HepG2 (cell line): ENCODE results near the gene PUS7. TPM values are rescaled to one million over a fixed set of nuclear protein-coding genes. Genes with fewer than 3 reads are reported as not detected.

Experiments
- ATAC-seq: fragments of 200-7000 bp; cut with Tn5 transposase; 3 replicates; pipeline ENCODE4 v1.9.1; 2020; ENCODE audit warnings: mild to moderate bottlenecking, moderate library complexity
- BruUV-seq: library from RNA; stranded (reverse); fragments of 400-500 nt; replicated peaks from 2 replicates; lab custom pipeline; 2021; lab: Mats Ljungman, UMichigan
- CTCF ChIA-PET: fragments of 300-600 bp; formaldehyde crosslinking; extraction: SDS; loops from one replicate; lab custom pipeline; 2021; ENCODE audit warnings: low total read pairs, inconsistent platforms, low intra/inter-chr PET ratio; lab: Yijun Ruan, JAX
- POLR2A ChIA-PET: fragments of 350-600 bp; sonication (Branson Sonifier 250); formaldehyde crosslinking; loops from one replicate; lab custom pipeline; 2020; ENCODE audit warnings: antibody characterized with exemption, inconsistent platforms; lab: Yijun Ruan, JAX
- DNase-seq: peaks from one replicate; pipeline ENCODE4 v3.0.0-alpha.2; 2015; ENCODE audit warnings: low spot score
- FAIRE-seq: peaks from 3 replicates; lab custom pipeline; 2011; peaks lifted over from hg19 to GRCh38; lab: Jason Lieb, UNC
- H2AFZ ChIP-seq: one replicate; pipeline ENCODE4 v1.6.1; 2011; ENCODE audit warnings: low read length, inconsistent platforms
- H3K27ac ChIP-seq: fragments of 300-600 bp; 3 replicates; pipeline ENCODE4 v1.8.0; 2011; ENCODE audit warnings: mixed run types, mild to moderate bottlenecking, mixed read lengths, low read length, inconsistent platforms; ENCODE audit not compliant: insufficient read depth; ENCODE audit errors: extremely low read length
- H3K27me3 ChIP-seq, 2 experiments: fragments of 200-600 bp in 1 of 2; 2 replicates in 1 of 2; 3 replicates in 1 of 2; pipeline versions ENCODE4 v1.6.0 to v1.8.0; 2011; ENCODE audit warnings: low read length in 2 of 2, mild to moderate bottlenecking in 2 of 2, moderate library complexity in 2 of 2, inconsistent platforms in 1 of 2; ENCODE audit not compliant: insufficient read depth in 2 of 2, control insufficient read depth in 1 of 2
- H3K36me3 ChIP-seq, 2 experiments: fragments of 200-600 bp in 1 of 2; replicated peaks in 1 of 2; 2 replicates in 1 of 2; 3 replicates in 1 of 2; pipeline versions ENCODE4 v1.5.1 to v1.8.0; 2011; ENCODE audit warnings: low read length in 2 of 2, inconsistent platforms in 1 of 2; ENCODE audit not compliant: insufficient read depth in 2 of 2, control insufficient read depth in 1 of 2
- H3K4me1 ChIP-seq: 2 replicates; pipeline ENCODE4 v1.5.1; 2012; ENCODE audit warnings: low read length, inconsistent platforms; ENCODE audit not compliant: insufficient read depth
- H3K4me2 ChIP-seq: 2 replicates; pipeline ENCODE4 v1.6.0; 2011; ENCODE audit warnings: low read depth, low read length, inconsistent platforms
- H3K4me3 ChIP-seq, 3 experiments: fragments of 200-600 bp in 1 of 3; sonication (generic), shearing (Covaris generic) in 1 of 3; replicated peaks in 1 of 3; 2 replicates each; pipeline ENCODE4 v1.5.1; 2011 to 2016; ENCODE audit warnings: low read length in 3 of 3, inconsistent platforms in 2 of 3, low read depth in 2 of 3, mild to moderate bottlenecking in 2 of 3, control low read depth in 1 of 3, mixed read lengths in 1 of 3; ENCODE audit not compliant: insufficient read depth in 1 of 3
- H3K79me2 ChIP-seq: one replicate; pipeline ENCODE4 v1.6.1; 2011; ENCODE audit warnings: low read length, inconsistent platforms; ENCODE audit not compliant: insufficient read depth
- H3K9ac ChIP-seq: 2 replicates; pipeline ENCODE4 v1.6.0; 2011; ENCODE audit warnings: mild to moderate bottlenecking, low read depth, low read length, inconsistent platforms; ENCODE audit not compliant: insufficient read depth
- H3K9me3 ChIP-seq: 2 replicates; pipeline ENCODE4 v1.5.1; 2012; ENCODE audit warnings: mild to moderate bottlenecking, low read length
- H4K20me1 ChIP-seq: 2 replicates; pipeline ENCODE4 v1.6.0; 2011; ENCODE audit warnings: inconsistent platforms, mild to moderate bottlenecking, low read length, moderate library complexity; ENCODE audit not compliant: insufficient read depth
- MIXL1 ChIP-seq: IDR thresholded peaks from 2 replicates; pipeline ENCODE4 v1.6.1; 2016
- RAD21 ChIP-seq: fragments of 450-650 bp; formaldehyde crosslinking; IDR thresholded peaks from 2 replicates; pipeline ENCODE4 v1.5.0; 2020; ENCODE audit warnings: mild to moderate bottlenecking
- SMC3 ChIP-seq: IDR thresholded peaks from 2 replicates; pipeline ENCODE4 v1.6.1; 2011; ENCODE audit warnings: low read length, improper control_type of control experiment
- STAG1 ChIP-seq: sonication (generic); formaldehyde crosslinking; IDR thresholded peaks from 2 replicates; pipeline ENCODE4 v1.4.0; 2020; ENCODE audit warnings: missing genetic modification reagents
- ZBTB26 ChIP-seq: IDR thresholded peaks from 2 replicates; pipeline ENCODE4 v1.6.1; 2016; ENCODE audit warnings: missing compliant biosample characterization, missing genetic modification reagents, borderline replicate concordance
- ZNF562 ChIP-seq: sonication (generic); formaldehyde crosslinking; IDR thresholded peaks from 2 replicates; pipeline ENCODE4 v1.8.0; 2022; ENCODE audit warnings: missing genetic modification reagents, borderline replicate concordance
- WGBS: methylation state at CpG from one replicate; pipeline ENCODE4 v1.1.6; 2017; ENCODE audit warnings: low lambda C conversion rate; 5-methylcytosine and 5-hydroxymethylcytosine counted together
- in situ Hi-C: cut with HindIII; loops from 2 replicates; pipeline ENCODE4 v1.10.0; 2017; ENCODE audit warnings: low pct_unique_long_range_greater_than_20kb; ENCODE audit not compliant: extremely low pct_ligation_motif_present
- intact Hi-C: fragments of 100-400 bp; cut with micrococcal nuclease; formaldehyde crosslinking; loops from one replicate; pipeline ENCODE4 v1.10.0; 2022; ENCODE audit not compliant: unreplicated experiment
- polyA plus RNA-seq, 8 experiments: library from polyadenylated mRNA; depleted of rRNA in 3 of 8; stranded (reverse) in 7 of 8; unstranded in 1 of 8; fragments of >200 nt; fragmentation: Illumina TruSeq in 4 of 8; extraction: Trizol in 4 of 8; gene quantifications; 2 replicates each; pipeline versions ENCODE4 v1.2.1 to v1.2.3, GENCODE V29; 2011 to 2016; ENCODE audit warnings: low read depth in 4 of 8, missing spikeins in 1 of 8, mixed read lengths in 1 of 8; ENCODE audit not compliant: insufficient read depth in 1 of 8
- total RNA-seq, 5 experiments: library from RNA; depleted of rRNA; stranded (reverse); fragments of >200 nt; fragmentation: Illumina TruSeq; extraction: Trizol; gene quantifications; 2 replicates each; pipeline ENCODE4 v1.2.3, GENCODE V29; 2016; ENCODE audit warnings: low read depth in 1 of 5
- TF ChIP-seq, protein P1 (sequence below): sonication (generic); formaldehyde crosslinking; IDR thresholded peaks from 2 replicates; pipeline ENCODE4 v1.5.0; 2020; ENCODE audit warnings: mild to moderate bottlenecking, missing genetic modification reagents, moderate library complexity
- TF ChIP-seq, protein P2 (sequence below): IDR thresholded peaks from 2 replicates; pipeline ENCODE4 v1.4.0; 2020; ENCODE audit warnings: mild to moderate bottlenecking, missing genetic modification reagents
- TF ChIP-seq, protein P3 (sequence below): IDR thresholded peaks from 2 replicates; pipeline ENCODE4 v1.6.1; 2012; ENCODE audit warnings: low read depth, low read length, improper control_type of control experiment

PUS7 gene
- total and polyA plus RNA-seq, 2 of the 13 experiments (the other 11 are each of a cell fraction or from before 2014, with no cell fraction given): 14.4 to 41.2 TPM

DNA sequence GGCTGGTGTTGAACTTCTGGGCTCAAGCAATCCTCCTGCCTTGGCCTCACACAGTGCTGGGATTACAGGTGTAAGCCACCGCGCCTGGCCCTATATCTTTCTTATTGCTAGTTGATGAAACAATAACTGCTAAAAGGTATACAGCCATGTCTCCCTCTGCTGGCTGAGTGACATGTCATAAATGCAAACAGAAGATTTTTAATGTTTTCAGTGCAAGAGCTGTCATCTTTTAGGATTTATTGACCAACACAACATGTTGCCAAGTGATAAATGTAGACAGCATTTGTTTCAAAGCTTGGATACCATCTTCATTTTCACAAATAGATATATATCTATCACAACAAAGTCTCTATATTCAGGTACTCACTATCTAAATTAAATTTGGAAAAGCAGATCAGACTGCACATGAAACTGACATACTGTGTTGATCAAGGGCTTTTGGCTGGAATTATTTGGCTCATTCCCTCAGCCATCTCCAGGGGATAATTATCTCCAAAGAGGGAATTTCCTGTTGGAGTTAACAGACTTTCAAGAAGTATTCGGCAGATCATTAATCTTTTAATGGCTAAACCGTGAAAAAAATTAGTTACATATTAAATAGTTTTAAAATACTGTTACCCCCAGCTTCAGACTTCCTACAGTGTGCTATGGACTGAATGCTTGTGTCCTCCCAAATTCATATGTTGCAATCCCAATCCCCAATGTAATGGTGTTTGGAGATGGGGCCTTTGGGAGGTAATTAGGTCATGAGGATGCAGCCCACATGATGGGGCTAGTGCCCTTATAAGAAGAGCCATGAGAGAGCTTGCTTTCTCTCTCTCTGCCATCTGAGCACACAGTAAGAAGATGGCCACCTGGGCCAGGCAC is 92.1 kb downstream of the PUS7 start:
- FAIRE-seq (peak; percentile 60), ATAC-seq (peak; percentile 54), DNase-seq (peak; percentile 50)
- in situ Hi-C loops (no loop called here), intact Hi-C loops (loop anchor here (1.0 kb wide), 2 partner anchors 29 to 159 kb away; no protein-coding TSS in a partner anchor)
- H3K4me1 ChIP-seq: no peaks in the 10 kb centered on the region
- peak; percentile 11; the same call in 1 of the 2 replicates for TF ChIP-seq RAD21
- no peak for TF ChIP-seq ZBTB26
- peak; percentile 67; the same call in 1 of the 2 replicates for TF ChIP-seq SMC3
- TF ChIP-seq STAG1 (CRISPR knock-in tag): peak; percentile 77
- no peak for TF ChIP-seq ZNF562
- TF ChIP-seq, protein P1, sequence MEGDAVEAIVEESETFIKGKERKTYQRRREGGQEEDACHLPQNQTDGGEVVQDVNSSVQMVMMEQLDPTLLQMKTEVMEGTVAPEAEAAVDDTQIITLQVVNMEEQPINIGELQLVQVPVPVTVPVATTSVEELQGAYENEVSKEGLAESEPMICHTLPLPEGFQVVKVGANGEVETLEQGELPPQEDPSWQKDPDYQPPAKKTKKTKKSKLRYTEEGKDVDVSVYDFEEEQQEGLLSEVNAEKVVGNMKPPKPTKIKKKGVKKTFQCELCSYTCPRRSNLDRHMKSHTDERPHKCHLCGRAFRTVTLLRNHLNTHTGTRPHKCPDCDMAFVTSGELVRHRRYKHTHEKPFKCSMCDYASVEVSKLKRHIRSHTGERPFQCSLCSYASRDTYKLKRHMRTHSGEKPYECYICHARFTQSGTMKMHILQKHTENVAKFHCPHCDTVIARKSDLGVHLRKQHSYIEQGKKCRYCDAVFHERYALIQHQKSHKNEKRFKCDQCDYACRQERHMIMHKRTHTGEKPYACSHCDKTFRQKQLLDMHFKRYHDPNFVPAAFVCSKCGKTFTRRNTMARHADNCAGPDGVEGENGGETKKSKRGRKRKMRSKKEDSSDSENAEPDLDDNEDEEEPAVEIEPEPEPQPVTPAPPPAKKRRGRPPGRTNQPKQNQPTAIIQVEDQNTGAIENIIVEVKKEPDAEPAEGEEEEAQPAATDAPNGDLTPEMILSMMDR: peak; percentile 75
- peak; percentile 61; the same call in 1 of the 2 replicates for TF ChIP-seq MIXL1 (CRISPR knock-in tag)
- TF ChIP-seq, protein P2, sequence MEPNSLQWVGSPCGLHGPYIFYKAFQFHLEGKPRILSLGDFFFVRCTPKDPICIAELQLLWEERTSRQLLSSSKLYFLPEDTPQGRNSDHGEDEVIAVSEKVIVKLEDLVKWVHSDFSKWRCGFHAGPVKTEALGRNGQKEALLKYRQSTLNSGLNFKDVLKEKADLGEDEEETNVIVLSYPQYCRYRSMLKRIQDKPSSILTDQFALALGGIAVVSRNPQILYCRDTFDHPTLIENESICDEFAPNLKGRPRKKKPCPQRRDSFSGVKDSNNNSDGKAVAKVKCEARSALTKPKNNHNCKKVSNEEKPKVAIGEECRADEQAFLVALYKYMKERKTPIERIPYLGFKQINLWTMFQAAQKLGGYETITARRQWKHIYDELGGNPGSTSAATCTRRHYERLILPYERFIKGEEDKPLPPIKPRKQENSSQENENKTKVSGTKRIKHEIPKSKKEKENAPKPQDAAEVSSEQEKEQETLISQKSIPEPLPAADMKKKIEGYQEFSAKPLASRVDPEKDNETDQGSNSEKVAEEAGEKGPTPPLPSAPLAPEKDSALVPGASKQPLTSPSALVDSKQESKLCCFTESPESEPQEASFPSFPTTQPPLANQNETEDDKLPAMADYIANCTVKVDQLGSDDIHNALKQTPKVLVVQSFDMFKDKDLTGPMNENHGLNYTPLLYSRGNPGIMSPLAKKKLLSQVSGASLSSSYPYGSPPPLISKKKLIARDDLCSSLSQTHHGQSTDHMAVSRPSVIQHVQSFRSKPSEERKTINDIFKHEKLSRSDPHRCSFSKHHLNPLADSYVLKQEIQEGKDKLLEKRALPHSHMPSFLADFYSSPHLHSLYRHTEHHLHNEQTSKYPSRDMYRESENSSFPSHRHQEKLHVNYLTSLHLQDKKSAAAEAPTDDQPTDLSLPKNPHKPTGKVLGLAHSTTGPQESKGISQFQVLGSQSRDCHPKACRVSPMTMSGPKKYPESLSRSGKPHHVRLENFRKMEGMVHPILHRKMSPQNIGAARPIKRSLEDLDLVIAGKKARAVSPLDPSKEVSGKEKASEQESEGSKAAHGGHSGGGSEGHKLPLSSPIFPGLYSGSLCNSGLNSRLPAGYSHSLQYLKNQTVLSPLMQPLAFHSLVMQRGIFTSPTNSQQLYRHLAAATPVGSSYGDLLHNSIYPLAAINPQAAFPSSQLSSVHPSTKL (CRISPR knock-in tag): peak; percentile 11; the same call in 1 of the 2 replicates
- TF ChIP-seq, protein P3, sequence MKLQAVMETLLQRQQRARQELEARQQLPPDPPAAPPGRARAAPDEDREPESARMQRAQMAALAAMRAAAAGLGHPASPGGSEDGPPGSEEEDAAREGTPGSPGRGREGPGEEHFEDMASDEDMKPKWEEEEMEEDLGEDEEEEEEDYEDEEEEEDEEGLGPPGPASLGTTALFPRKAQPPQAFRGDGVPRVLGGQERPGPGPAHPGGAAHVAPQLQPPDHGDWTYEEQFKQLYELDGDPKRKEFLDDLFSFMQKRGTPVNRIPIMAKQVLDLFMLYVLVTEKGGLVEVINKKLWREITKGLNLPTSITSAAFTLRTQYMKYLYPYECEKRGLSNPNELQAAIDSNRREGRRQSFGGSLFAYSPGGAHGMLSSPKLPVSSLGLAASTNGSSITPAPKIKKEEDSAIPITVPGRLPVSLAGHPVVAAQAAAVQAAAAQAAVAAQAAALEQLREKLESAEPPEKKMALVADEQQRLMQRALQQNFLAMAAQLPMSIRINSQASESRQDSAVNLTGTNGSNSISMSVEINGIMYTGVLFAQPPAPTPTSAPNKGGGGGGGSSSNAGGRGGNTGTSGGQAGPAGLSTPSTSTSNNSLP: peak; percentile 50; the same call in 1 of the 2 replicates
- WGBS: 8% methylated on average over 4 of the region's 4 CpGs
- H3K9ac ChIP-seq: no peak overlapping the region
- ChIA-PET CTCF (interaction anchor here (0.7 to 1.0 kb wide), 2 partner anchors 29 to 508 kb away, joined by 4 read pairs; no protein-coding TSS in a partner anchor), POLR2A (no interaction called here)
- H3K27ac ChIP-seq: no peak overlapping the region
- no peaks in the 10 kb centered on the region for H3K9me3 ChIP-seq
- no peaks in the 10 kb centered on the region for H4K20me1 ChIP-seq
- H3K79me2 ChIP-seq: no peaks in the 10 kb centered on the region
- no TSS peak for BruUV-seq
- H3K36me3 ChIP-seq: no peaks in the 10 kb centered on the region
- no peak overlapping the region for H3K4me3 ChIP-seq
- H3K27me3 ChIP-seq: no peaks in the 10 kb centered on the region
- no peak overlapping the region for H3K4me2 ChIP-seq
- H2AFZ ChIP-seq: no peak overlapping the region
